Nephron progenitor cell (in vitro differentiated cells): ENCODE results near the gene CFTR.

Experiments used
- DNase-seq: peaks from one replicate; pipeline ENCODE4 v3.0.0; 2021
- H3K27ac Mint-ChIP-seq: 2 replicates; pipeline ENCODE4 v1.8.0; 2021; ENCODE audit warnings: mild to moderate bottlenecking, moderate library complexity, mixed read lengths
- H3K27me3 Mint-ChIP-seq: 2 replicates; pipeline ENCODE4 v1.8.0; 2021; ENCODE audit warnings: mild to moderate bottlenecking, low read depth, mixed read lengths; ENCODE audit not compliant: poor library complexity
- H3K36me3 Mint-ChIP-seq: 2 replicates; pipeline ENCODE4 v1.8.0; 2021; ENCODE audit warnings: low read depth, mixed read lengths
- H3K4me1 Mint-ChIP-seq: 2 replicates; pipeline ENCODE4 v1.8.0; 2021; ENCODE audit warnings: mixed read lengths
- H3K4me3 Mint-ChIP-seq: 2 replicates; pipeline ENCODE4 v1.8.0; 2021; ENCODE audit warnings: mild to moderate bottlenecking, moderate library complexity, mixed read lengths
- H3K9me3 Mint-ChIP-seq: 2 replicates; pipeline ENCODE4 v1.8.0; 2021; ENCODE audit warnings: mild to moderate bottlenecking, moderate library complexity, mixed read lengths
- TF ChIP-seq, protein P1 (sequence below): fragments of 200-600 bp; sonication (generic); IDR thresholded peaks from 2 replicates; pipeline ENCODE4 v1.5.0; 2021; ENCODE audit warnings: antibody characterized with exemption

CFTR gene

DNA sequence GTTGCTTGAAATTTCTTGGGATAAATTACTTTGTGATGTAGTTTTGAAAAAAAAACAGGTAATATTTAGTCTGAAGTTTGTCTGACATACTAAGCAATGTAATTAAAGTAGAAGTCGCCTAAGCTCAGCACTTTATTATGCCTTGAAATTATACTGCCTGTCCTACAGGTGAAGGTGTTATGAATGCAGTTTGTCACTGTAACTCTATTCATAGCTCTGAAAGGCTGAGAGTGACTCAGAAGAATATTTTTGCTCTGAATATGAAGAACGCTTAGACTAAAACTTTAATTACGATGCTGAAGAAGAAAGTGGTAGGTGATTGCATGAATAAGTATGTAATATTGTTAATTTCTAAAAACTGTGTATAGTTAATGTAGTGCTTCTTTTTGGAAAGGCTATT is 9.2 kb downstream of the CFTR start:
- Mint-ChIP-seq H3K36me3 (no peaks in the 10 kb centered on the region), H3K9me3 (no peaks in the 10 kb centered on the region), H3K4me1 (no peaks in the 10 kb centered on the region), H3K4me3 (no peak overlapping the region), H3K27me3 (no peaks in the 10 kb centered on the region), H3K27ac (no peak overlapping the region)
- TF ChIP-seq, protein P1, sequence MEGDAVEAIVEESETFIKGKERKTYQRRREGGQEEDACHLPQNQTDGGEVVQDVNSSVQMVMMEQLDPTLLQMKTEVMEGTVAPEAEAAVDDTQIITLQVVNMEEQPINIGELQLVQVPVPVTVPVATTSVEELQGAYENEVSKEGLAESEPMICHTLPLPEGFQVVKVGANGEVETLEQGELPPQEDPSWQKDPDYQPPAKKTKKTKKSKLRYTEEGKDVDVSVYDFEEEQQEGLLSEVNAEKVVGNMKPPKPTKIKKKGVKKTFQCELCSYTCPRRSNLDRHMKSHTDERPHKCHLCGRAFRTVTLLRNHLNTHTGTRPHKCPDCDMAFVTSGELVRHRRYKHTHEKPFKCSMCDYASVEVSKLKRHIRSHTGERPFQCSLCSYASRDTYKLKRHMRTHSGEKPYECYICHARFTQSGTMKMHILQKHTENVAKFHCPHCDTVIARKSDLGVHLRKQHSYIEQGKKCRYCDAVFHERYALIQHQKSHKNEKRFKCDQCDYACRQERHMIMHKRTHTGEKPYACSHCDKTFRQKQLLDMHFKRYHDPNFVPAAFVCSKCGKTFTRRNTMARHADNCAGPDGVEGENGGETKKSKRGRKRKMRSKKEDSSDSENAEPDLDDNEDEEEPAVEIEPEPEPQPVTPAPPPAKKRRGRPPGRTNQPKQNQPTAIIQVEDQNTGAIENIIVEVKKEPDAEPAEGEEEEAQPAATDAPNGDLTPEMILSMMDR = no peak
- no peak for DNase-seq

DNA sequence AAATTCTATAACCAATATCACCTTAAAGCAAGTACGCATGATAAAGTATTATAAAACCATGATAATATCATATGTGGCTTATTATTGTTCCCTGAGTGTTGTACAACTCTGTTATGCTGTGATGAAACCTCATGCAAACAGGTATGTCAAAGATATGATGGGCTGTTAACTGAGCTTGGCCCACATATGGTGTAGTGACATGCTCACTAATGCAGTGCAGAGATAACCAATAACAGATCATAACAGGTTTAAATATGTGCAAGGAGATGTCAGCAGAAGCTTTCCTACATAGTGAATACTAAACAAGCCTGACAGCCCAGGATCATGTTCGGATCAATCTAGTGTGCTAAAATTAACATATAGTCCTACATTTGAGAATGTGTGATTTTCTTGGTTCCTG is 9.6 kb downstream of the CFTR start:
- Mint-ChIP-seq H3K27me3 (no peaks in the 10 kb centered on the region), H3K36me3 (no peaks in the 10 kb centered on the region), H3K9me3 (no peaks in the 10 kb centered on the region), H3K4me1 (no peaks in the 10 kb centered on the region), H3K4me3 (no peak overlapping the region), H3K27ac (no peak overlapping the region)
- no peak for DNase-seq
- TF ChIP-seq, protein P1 = no peak

DNA sequence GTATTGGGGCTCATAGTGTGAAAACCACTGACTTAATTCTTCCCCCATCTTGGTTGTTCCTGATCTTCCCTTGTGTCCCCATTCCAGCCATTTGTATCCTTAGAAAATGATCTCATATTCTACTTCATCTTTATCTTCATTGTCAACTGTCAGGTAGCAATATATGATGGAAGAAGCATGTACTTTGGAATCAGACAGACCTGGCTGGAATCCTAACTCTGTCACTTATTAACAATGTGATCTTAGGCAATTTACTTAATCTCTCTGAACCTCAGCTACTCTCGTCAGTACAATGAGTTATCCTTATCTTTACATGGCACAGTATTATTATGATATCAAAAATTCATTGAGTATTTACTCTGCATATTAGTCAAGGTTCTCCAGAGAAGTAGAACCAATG is 10.1 kb downstream of the CFTR start:
- no peaks in the 10 kb centered on the region for H3K36me3 Mint-ChIP-seq
- peaks cover under 1% of the 10 kb centered on the region for H3K4me1 Mint-ChIP-seq
- no peaks in the 10 kb centered on the region for H3K27me3 Mint-ChIP-seq

DNA sequence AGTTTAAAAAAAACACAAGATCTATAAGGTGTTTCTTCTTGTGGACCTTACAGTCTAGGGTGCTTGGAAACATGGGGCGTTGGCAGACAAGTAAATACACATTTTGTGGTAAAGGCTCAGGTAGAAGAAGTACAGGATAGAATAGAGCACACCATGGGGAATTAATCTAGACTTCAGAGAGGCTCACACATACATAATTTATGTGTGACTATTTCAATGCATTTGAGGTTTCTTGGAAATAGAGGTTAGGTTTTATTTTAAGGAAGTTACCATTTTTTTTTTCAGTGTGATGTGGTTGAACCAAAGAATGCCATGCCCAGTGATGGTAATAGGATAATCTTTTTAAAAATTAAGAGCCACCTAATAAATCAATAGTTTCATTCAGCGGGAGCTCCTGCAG is 12.8 kb downstream of the CFTR start:
- Mint-ChIP-seq H3K9me3 (no peaks in the 10 kb centered on the region), H3K4me1 (peaks cover 5% of the 10 kb centered on the region), H3K27me3 (no peaks in the 10 kb centered on the region), H3K27ac (no peak overlapping the region), H3K36me3 (no peaks in the 10 kb centered on the region), H3K4me3 (no peak overlapping the region)
- DNase-seq = no peak
- TF ChIP-seq, protein P1 = no peak

More for the DNA sequence above, 10.1 kb downstream of the CFTR start:
- Mint-ChIP-seq H3K27ac (no peak overlapping the region), H3K4me3 (no peak overlapping the region), H3K9me3 (no peaks in the 10 kb centered on the region)
- DNase-seq = no peak
- TF ChIP-seq, protein P1 = no peak

DNA sequence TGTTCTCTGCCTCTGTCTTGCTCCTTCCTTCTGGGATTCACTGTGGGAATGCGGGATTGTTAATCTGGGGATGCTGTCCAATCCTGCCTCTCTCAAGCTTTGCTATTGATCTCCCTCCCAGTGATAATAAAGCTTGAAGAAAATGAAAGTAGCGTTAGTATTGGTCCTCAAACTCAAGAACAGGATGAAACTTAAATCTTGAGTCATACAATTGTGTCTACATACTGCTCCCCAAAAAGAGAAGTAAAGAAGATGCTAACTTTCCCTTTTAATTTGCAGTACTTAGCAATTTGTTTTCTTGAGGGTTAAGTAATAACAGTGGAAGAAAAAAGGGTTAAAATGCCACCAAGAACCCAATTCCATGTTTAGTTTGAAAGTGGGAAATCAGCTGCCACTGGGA is 13.6 kb downstream of the CFTR start:
- Mint-ChIP-seq H3K9me3 (no peaks in the 10 kb centered on the region), H3K36me3 (no peaks in the 10 kb centered on the region), H3K27me3 (no peaks in the 10 kb centered on the region), H3K4me3 (no peak overlapping the region), H3K4me1 (peaks cover 5% of the 10 kb centered on the region), H3K27ac (no peak overlapping the region)
- TF ChIP-seq, protein P1 = no peak
- no peak for DNase-seq

DNA sequence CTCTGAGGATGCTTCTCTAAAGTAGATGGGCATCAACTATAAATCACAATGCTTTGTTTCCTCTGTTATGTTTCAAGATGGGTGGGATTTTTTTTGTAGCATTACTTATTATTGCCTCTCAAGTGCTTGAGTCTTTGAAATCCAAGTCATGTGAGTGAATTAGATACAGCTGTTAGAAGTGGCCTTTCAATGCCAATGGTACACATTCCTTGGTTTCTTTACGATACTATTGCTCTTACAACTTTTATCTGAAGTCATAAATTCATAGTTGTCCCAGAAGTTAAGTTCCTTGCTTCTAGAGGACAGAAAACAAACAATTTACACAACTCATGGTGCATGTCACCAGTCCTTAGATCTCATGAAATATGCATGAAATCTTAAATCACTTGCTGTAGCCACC is 15.5 kb downstream of the CFTR start:
- Mint-ChIP-seq H3K27ac (no peak overlapping the region), H3K36me3 (no peaks in the 10 kb centered on the region), H3K9me3 (no peaks in the 10 kb centered on the region), H3K27me3 (no peaks in the 10 kb centered on the region), H3K4me3 (no peak overlapping the region), H3K4me1 (peaks cover 5% of the 10 kb centered on the region)
- TF ChIP-seq, protein P1 = no peak
- DNase-seq = no peak
